GM10266 (cell line): ENCODE results near the gene TBC1D10B.
"Not testable (repeated sequence)": the region's sequence is repeated elsewhere in the genome, so short reads cannot be mapped to it uniquely, and the experiment has no call there.

Source experiments
- DNase-seq: peaks from one replicate; pipeline ENCODE4 v3.0.0; 2012; ENCODE audit errors: extremely low spot score
- TF ChIP-seq, protein P1 (sequence below): IDR thresholded peaks from 2 replicates; pipeline ENCODE4 v1.5.1; 2012; ENCODE audit warnings: mild to moderate bottlenecking, low read depth; ENCODE audit not compliant: control insufficient read depth, insufficient read depth; ENCODE audit errors: missing control alignments

The TBC1D10B gene

DNA sequence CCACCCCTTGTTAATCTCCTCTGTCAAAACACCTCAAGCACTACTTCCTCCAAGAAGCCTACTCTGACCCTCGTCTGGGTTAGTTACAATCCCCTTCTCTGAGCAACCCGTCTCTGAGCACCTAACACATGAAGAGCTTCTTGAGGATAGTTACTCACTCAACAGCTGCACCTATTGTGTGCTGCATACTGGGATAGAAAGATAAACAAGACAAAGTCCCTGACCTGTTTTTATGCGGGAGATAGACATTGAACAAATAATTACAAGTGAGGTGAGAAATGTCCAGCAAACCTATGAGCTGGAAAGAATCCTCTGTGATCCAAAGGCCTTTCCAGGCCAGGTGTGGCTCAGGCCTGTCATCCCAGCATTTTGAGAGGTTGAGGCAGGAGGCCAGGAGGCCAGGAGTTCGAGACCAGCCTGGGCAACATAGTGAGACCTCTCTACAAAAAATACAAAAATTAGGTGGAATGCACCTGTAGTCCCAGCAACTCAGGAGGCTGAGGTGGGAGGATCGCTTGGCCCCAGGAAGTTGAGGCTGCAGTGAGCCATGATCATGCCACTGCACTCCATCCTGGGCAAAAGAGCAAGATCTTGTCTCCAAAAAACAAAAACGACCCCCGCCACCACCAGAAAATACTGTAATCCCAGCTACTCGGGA lies 31.6 kb upstream of the TBC1D10B start:
- no peak for DNase-seq
- TF ChIP-seq, protein P1, sequence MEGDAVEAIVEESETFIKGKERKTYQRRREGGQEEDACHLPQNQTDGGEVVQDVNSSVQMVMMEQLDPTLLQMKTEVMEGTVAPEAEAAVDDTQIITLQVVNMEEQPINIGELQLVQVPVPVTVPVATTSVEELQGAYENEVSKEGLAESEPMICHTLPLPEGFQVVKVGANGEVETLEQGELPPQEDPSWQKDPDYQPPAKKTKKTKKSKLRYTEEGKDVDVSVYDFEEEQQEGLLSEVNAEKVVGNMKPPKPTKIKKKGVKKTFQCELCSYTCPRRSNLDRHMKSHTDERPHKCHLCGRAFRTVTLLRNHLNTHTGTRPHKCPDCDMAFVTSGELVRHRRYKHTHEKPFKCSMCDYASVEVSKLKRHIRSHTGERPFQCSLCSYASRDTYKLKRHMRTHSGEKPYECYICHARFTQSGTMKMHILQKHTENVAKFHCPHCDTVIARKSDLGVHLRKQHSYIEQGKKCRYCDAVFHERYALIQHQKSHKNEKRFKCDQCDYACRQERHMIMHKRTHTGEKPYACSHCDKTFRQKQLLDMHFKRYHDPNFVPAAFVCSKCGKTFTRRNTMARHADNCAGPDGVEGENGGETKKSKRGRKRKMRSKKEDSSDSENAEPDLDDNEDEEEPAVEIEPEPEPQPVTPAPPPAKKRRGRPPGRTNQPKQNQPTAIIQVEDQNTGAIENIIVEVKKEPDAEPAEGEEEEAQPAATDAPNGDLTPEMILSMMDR, result no peak

DNA sequence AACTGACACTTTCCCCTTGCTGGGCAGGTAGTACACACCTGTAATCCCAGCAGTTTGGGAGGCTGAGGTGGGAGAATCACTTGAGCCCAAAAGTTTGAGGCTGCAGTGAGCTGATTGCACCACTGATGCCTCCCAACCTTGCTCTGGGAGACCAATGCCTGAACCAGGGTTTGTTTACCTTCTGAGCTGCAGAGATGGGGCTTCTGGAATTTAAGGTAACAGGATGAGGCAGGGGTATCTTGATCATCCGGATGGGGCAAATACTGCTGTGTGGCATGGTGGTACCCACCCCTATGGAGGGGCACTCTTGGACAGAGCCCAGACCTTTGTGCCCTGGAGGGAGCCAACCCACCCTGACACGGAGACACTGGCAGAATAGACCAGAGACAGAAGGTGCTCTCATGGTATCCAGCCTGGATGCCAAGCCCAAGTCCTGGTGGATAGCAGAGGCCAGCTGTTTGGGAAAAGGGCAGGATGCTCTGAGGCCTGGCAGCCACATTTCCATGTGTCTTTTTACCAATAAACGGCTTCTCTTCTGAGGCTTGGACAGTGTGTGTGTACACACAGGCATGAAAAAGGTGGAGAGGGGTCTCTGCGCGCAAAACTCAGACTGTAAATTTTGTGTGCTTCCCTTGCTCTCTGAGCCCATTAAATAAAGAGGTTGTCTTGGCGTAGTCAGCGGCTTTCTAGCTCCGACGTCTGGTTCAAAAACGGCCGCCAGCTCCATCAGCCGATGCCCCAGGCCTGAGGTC lies 29.3 kb upstream of the TBC1D10B start:
- no peak for DNase-seq
- TF ChIP-seq, protein P1, result no peak

DNA sequence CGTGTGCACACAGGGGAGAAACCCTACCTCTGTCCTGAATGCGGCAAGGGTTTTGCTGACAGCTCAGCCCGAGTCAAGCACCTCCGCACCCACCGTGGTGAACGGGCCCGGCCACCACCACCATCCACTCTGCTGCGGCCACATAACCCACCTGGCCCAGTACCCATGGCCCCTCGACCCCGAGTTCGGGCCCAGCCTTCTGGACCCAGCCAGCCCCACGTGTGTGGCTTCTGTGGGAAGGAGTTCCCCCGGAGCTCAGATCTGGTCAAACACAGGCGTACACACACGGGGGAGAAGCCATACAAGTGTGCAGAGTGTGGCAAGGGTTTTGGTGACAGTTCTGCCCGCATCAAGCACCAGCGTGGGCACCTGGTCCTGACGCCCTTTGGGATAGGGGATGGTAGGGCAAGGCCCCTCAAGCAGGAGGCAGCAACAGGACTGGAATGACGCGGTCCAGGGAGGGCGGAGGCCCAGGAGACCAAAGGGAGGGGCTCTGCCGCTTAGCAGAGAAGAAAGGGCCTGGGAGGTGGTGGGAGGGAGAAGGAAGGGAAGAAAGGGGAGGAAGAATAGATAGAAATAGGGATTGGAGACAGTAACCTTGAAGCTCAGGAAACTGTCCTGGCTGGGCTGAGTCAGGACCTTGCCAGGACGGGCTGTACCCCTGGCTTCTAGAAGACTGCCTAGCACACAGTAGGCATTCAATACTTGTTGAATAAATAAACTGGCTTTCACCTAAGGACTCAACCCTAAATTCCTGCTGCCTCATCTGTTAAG lies 28.6 kb upstream of the TBC1D10B start:
- DNase-seq, result no peak
- TF ChIP-seq, protein P1, result no peak

DNA sequence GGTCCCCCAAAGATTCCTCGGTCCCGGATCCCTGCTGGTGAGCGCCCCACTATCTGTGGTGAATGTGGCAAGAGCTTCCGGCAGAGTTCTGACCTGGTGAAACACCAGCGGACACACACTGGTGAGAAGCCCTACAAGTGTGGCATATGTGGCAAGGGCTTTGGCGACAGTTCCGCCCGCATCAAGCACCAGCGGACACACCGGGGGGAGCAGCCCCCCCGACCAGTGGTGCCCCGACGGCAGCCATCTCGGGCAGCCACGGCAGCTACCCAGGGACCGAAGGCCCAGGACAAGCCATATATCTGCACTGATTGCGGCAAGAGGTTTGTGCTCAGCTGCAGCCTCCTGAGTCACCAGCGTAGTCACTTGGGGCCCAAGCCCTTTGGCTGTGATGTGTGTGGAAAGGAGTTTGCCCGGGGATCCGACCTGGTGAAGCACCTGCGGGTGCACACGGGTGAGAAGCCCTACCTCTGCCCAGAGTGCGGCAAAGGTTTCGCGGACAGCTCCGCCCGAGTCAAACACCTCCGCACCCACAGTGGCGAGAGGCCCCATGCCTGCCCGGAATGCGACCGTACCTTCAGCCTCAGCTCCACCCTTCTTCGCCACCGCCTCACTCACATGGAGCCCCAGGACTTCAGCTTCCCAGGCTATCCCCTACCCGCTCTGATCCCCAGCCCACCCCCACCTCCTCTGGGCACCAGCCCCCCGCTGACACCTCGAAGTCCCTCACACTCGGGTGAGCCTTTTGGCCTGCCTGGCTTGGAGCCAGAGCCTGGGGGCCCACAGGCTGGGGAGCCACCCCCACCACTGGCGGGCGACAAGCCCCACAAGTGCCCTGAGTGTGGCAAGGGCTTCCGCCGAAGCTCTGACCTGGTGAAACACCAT lies 27.7 kb upstream of the TBC1D10B start:
- TF ChIP-seq, protein P1, result no peak
- no peak for DNase-seq

DNA sequence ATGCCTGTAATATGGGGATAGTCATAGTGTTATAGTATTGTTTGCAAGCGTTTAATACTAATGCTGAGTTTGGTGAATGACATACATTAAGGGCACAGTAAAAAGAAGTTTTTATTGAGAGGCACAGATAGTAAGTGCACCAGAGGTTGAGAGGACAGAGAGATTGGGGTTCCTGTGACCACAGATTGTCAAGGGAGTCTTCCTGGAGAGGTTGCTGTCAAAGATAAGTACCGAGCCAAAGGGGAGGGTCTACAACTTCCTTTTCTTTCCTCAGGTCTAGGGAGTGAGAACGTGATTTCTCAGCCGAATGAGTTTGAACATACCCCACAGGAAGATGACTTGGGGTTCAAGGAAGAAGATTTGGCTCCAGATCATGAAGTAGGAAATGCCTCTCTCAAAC lies 26.8 kb upstream of the TBC1D10B start:
- TF ChIP-seq, protein P1, result no peak
- DNase-seq, result no peak

DNA sequence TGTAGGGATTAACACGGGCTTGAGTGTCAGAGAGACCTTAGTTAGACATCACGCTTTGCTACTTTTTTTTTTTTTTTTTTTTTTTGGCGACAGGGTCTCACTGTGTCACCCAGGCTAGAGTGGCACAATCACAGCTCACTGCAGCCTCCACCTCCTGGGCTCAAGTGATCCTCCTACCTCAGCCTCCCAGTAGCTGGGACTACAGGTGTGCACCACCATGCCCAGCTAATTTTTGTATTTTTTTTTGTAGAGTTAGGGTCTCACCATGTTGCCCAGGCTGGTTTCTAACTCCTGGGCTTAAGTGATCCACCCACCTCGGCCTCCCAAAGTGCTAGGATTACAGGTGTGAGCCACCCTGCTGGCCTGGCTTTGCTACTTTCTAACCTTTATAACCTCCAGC lies 26.3 kb upstream of the TBC1D10B start:
- not testable (repeated sequence) for DNase-seq

DNA sequence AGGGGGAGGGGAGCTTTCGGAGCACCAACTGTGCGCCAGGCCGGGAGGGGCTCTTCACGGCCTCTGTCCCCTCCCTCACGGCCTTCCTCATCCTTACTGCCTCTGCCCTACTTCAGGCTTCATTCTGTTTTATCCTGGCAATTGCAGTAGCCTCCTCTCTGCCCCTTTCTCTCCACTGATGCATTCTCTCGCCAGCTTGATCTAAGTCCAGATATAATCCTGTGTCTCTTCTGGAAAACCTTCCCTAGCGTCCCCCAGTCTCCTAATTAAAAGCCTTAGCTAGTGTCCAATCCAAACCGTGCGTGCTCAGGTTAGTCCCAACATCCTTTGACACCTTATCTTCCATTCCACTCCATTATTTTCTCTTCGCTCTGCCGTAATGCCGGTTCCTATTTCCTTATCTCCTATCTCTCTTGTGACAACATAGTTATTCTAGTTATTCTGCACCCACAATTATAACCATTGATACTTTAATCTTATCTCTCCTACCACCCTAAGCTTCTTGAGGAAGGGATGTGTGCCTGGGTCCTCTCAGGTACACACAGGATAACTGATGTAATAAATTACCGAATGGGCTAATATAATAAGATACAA lies 25.8 kb upstream of the TBC1D10B start:
- no peak for DNase-seq
- TF ChIP-seq, protein P1, result no peak
